Activated CD8-positive, alpha-beta T cell treated with anti-CD3 and anti-CD28 coated beads, Interleukin-2, amount 10 ng/mL, durations not matched to agents 7 days and 5 days (primary cell): ENCODE data around the gene FNBP1. TPM values are rescaled to one million over a fixed set of nuclear protein-coding genes. Genes with fewer than 3 reads are reported as not detected.
"Not testable (repeated sequence)": the region's sequence is repeated elsewhere in the genome, so short reads cannot be mapped to it uniquely, and the experiment has no call there.

Experiments
- ATAC-seq: fragments of 150-1000 bp; cut with Tn5 transposase; one replicate; pipeline ENCODE4 v1.10.0; 2021; ENCODE audit warnings: moderate library complexity
- CTCF ChIA-PET: fragments of 350-600 bp; sonication (Branson Sonifier 250); formaldehyde crosslinking; loops from one replicate; lab custom pipeline; 2021; ENCODE audit warnings: antibody characterized with exemption; lab: Charles Lee
- POLR2A ChIA-PET: fragments of 350-600 bp; sonication (Branson Sonifier 250); formaldehyde crosslinking; loops from one replicate; lab custom pipeline; 2021; ENCODE audit warnings: antibody characterized with exemption; lab: Charles Lee
- DNase-seq: peaks from one replicate; pipeline ENCODE4 v3.0.0-alpha.2; 2020
- H3K27ac Mint-ChIP-seq: one replicate; pipeline ENCODE4 v1.8.0; 2021; ENCODE audit warnings: mild to moderate bottlenecking, mixed read lengths
- H3K27me3 Mint-ChIP-seq: one replicate; pipeline ENCODE4 v1.8.0; 2021; ENCODE audit warnings: low read depth, mixed read lengths
- H3K36me3 Mint-ChIP-seq: one replicate; pipeline ENCODE4 v1.8.0; 2021; ENCODE audit warnings: low read depth, mixed read lengths
- H3K4me1 Mint-ChIP-seq: one replicate; pipeline ENCODE4 v1.8.0; 2021; ENCODE audit warnings: low read depth, mixed read lengths
- H3K4me3 Mint-ChIP-seq: one replicate; pipeline ENCODE4 v1.8.0; 2021; ENCODE audit warnings: mild to moderate bottlenecking, mixed read lengths
- H3K9me3 Mint-ChIP-seq: one replicate; pipeline ENCODE4 v1.8.0; 2022; ENCODE audit warnings: mixed read lengths; ENCODE audit not compliant: insufficient read depth
- total RNA-seq, 2 experiments: library from RNA; stranded (reverse); gene quantifications; one replicate each; pipeline ENCODE4 v1.2.3, GENCODE V29; 2021

Gene FNBP1
- total RNA-seq, 2 experiments from 2014 or later = 173 to 176 TPM

- peak overlapping the region; percentile 78 for H3K27ac Mint-ChIP-seq
- no peaks in the 10 kb centered on the region for H3K27me3 Mint-ChIP-seq
- peak; percentile 41 for DNase-seq
- peaks cover 52% of the 10 kb centered on the region for H3K36me3 Mint-ChIP-seq
- H3K9me3 Mint-ChIP-seq = no peaks in the 10 kb centered on the region
- peaks cover 91% of the 10 kb centered on the region for H3K4me1 Mint-ChIP-seq
- ChIA-PET POLR2A (interaction anchor here (1.1 to 7.9 kb wide), 6 partner anchors 11 to 142 kb away, joined by 3 to 68 read pairs (median 3); partner anchors contain the start of genes FNBP1 and GPR107), CTCF (interaction anchor here (0.8 to 3.4 kb wide), 9 partner anchors 9 to 144 kb away, joined by 3 to 17 read pairs (median 5); no protein-coding TSS in a partner anchor)
- H3K4me3 Mint-ChIP-seq = peak overlapping the region; percentile 32
- ATAC-seq = peak; percentile 26
These were observed 13.6 kb downstream of the FNBP1 start for GRCh38 chr9:130029223-130029973.

GRCh38 chr9:130028493-130029222 lies 14.3 kb downstream of the FNBP1 start:
- peaks cover 94% of the 10 kb centered on the region for H3K4me1 Mint-ChIP-seq
- ChIA-PET POLR2A (interaction anchor here (1.1 to 7.9 kb wide), 6 partner anchors 11 to 142 kb away, joined by 3 to 68 read pairs (median 3); partner anchors contain the start of genes FNBP1 and GPR107), CTCF (interaction anchor here (0.7 to 3.4 kb wide), 7 partner anchors 8 to 144 kb away, joined by 3 to 17 read pairs (median 5); no protein-coding TSS in a partner anchor)
- H3K27me3 Mint-ChIP-seq = no peaks in the 10 kb centered on the region
- ATAC-seq (no peak), DNase-seq (no peak)
- peak overlapping the region; percentile 32 for H3K4me3 Mint-ChIP-seq
- H3K27ac Mint-ChIP-seq = peak overlapping the region; percentile 78
- peaks cover 53% of the 10 kb centered on the region for H3K36me3 Mint-ChIP-seq
- no peaks in the 10 kb centered on the region for H3K9me3 Mint-ChIP-seq

- CTCF ChIA-PET = interaction anchor here (0.5 to 3.4 kb wide), 6 partner anchors 8 to 64 kb away, joined by 3 to 17 read pairs (median 4); no protein-coding TSS in a partner anchor
- DNase-seq (no peak), ATAC-seq (no peak)
- H3K27ac Mint-ChIP-seq = peak overlapping the region; percentile 74
- H3K27me3 Mint-ChIP-seq = no peaks in the 10 kb centered on the region
- peak overlapping the region; percentile 7 for H3K4me3 Mint-ChIP-seq
- H3K36me3 Mint-ChIP-seq = peaks cover 56% of the 10 kb centered on the region
- POLR2A ChIA-PET = interaction anchor here (0.6 to 7.9 kb wide), 4 partner anchors 12 to 141 kb away, joined by 3 to 68 read pairs (median 18); partner anchors contain the start of genes FNBP1 and GPR107
- H3K4me1 Mint-ChIP-seq = peaks cover 95% of the 10 kb centered on the region
- no peaks in the 10 kb centered on the region for H3K9me3 Mint-ChIP-seq
These were observed 15.2 kb downstream of the FNBP1 start for GRCh38 chr9:130027533-130028365.

- Mint-ChIP-seq H3K4me1 (peaks cover 94% of the 10 kb centered on the region), H3K36me3 (peaks cover 56% of the 10 kb centered on the region), H3K27ac (peak overlapping the region; percentile 74), H3K9me3 (no peaks in the 10 kb centered on the region), H3K4me3 (no peak overlapping the region), H3K27me3 (no peaks in the 10 kb centered on the region)
- ATAC-seq (no peak), DNase-seq (no peak)
- ChIA-PET CTCF (interaction anchor here (0.5 to 3.4 kb wide), 5 partner anchors 9 to 31 kb away, joined by 3 to 16 read pairs (median 3); no protein-coding TSS in a partner anchor), POLR2A (interaction anchor here (0.6 to 7.9 kb wide), 7 partner anchors 13 to 207 kb away, joined by 3 to 68 read pairs (median 3); partner anchors contain the start of gene FNBP1)
These were observed 16.2 kb downstream of the FNBP1 start for GRCh38 chr9:130026583-130027340.

GRCh38 chr9:130024597-130024994 lies 18.4 kb downstream of the FNBP1 start:
- H3K4me3 Mint-ChIP-seq = no peak overlapping the region
- DNase-seq (no peak), ATAC-seq (no peak)
- H3K27me3 Mint-ChIP-seq = no peaks in the 10 kb centered on the region
- no peak overlapping the region for H3K27ac Mint-ChIP-seq
- POLR2A ChIA-PET = interaction anchor here (1.0 kb wide), 1 partner anchor 15 kb away, joined by 4 read pairs; no protein-coding TSS in a partner anchor
- CTCF ChIA-PET = no interaction called here
- peaks cover 63% of the 10 kb centered on the region for H3K36me3 Mint-ChIP-seq
- H3K9me3 Mint-ChIP-seq = no peaks in the 10 kb centered on the region
- peaks cover 92% of the 10 kb centered on the region for H3K4me1 Mint-ChIP-seq

- H3K9me3 Mint-ChIP-seq = no peaks in the 10 kb centered on the region
- ATAC-seq = no peak
- ChIA-PET POLR2A (interaction anchor here (1.0 to 1.4 kb wide), 4 partner anchors 15 to 137 kb away, joined by 3 to 4 read pairs (median 4); no protein-coding TSS in a partner anchor), CTCF (interaction anchor here (0.7 kb wide), 1 partner anchor 12 kb away, joined by 3 read pairs; no protein-coding TSS in a partner anchor)
- H3K27me3 Mint-ChIP-seq = no peaks in the 10 kb centered on the region
- H3K4me3 Mint-ChIP-seq = no peak overlapping the region
- DNase-seq = no peak
- peak overlapping the region; percentile 65 for H3K27ac Mint-ChIP-seq
- H3K4me1 Mint-ChIP-seq = peaks cover 91% of the 10 kb centered on the region
- peaks cover 63% of the 10 kb centered on the region for H3K36me3 Mint-ChIP-seq
These were observed 18.9 kb downstream of the FNBP1 start for GRCh38 chr9:130023994-130024596.

- Mint-ChIP-seq H3K4me3 (no peak overlapping the region), H3K27ac (peak overlapping the region; percentile 65), H3K36me3 (peaks cover 59% of the 10 kb centered on the region), H3K9me3 (no peaks in the 10 kb centered on the region), H3K27me3 (no peaks in the 10 kb centered on the region), H3K4me1 (peaks cover 84% of the 10 kb centered on the region)
- CTCF ChIA-PET = no interaction called here
- DNase-seq (no peak), ATAC-seq (peak; percentile 22)
- POLR2A ChIA-PET = interaction anchor here (1.0 to 1.4 kb wide), 5 partner anchors 9 to 138 kb away, joined by 3 to 4 read pairs (median 3); no protein-coding TSS in a partner anchor
These were observed 19.7 kb downstream of the FNBP1 start for GRCh38 chr9:130023144-130023787.

GRCh38 chr9:130022566-130023143 lies 20.3 kb downstream of the FNBP1 start:
- Mint-ChIP-seq H3K4me3 (no peak overlapping the region), H3K9me3 (no peaks in the 10 kb centered on the region), H3K27me3 (no peaks in the 10 kb centered on the region), H3K36me3 (peaks cover 58% of the 10 kb centered on the region), H3K4me1 (peaks cover 80% of the 10 kb centered on the region), H3K27ac (peak overlapping the region; percentile 9)
- DNase-seq (no peak), ATAC-seq (no peak)
- ChIA-PET POLR2A (interaction anchor here (1.0 to 1.4 kb wide), 5 partner anchors 9 to 138 kb away, joined by 3 to 4 read pairs (median 3); no protein-coding TSS in a partner anchor), CTCF (interaction anchor here (0.8 kb wide), 1 partner anchor 9 kb away, joined by 3 read pairs; no protein-coding TSS in a partner anchor)

- DNase-seq, H3K27ac Mint-ChIP-seq, ATAC-seq, H3K9me3 Mint-ChIP-seq, H3K4me3 Mint-ChIP-seq, H3K27me3 Mint-ChIP-seq: not testable (repeated sequence)
- POLR2A ChIA-PET = interaction anchor here (0.8 kb wide), 1 partner anchor 88 kb away, joined by 3 read pairs; no protein-coding TSS in a partner anchor
- peaks cover 59% of the 10 kb centered on the region for H3K36me3 Mint-ChIP-seq
- H3K4me1 Mint-ChIP-seq = peaks cover 75% of the 10 kb centered on the region
- CTCF ChIA-PET = interaction anchor here (0.8 to 1.4 kb wide), 2 partner anchors 10 to 13 kb away, joined by 3 to 4 read pairs; no protein-coding TSS in a partner anchor
These were observed 21.1 kb downstream of the FNBP1 start for GRCh38 chr9:130021842-130022241.
